Measurements from ENCODE around the gene ABLIM3.

Gene ABLIM3

GRCh38 chr5:149235841-149236240 lies 94.5 kb downstream of the ABLIM3 start:
- H3K9me3 ChIP-seq (ENCODE audit: insufficient read depth, low read depth, low read length), result no peaks in the 10 kb centered on the region
- H2AFZ ChIP-seq (ENCODE audit: low read length), result no peak overlapping the region
- no peaks in the 10 kb centered on the region for H3K9me2 ChIP-seq (replicated peaks; ENCODE audit: low read depth, low read length)
- no peaks in the 10 kb centered on the region for H3K79me2 ChIP-seq (ENCODE audit: insufficient read depth, low read length)
- H3K27me3 ChIP-seq (ENCODE audit: insufficient read depth, low read length, poor library complexity, severe bottlenecking), result no peaks in the 10 kb centered on the region
- no peaks in the 10 kb centered on the region for H4K20me1 ChIP-seq (ENCODE audit: insufficient read depth, low read length, poor library complexity, severe bottlenecking)
- peaks cover 20% of the 10 kb centered on the region for H3K4me1 ChIP-seq (ENCODE audit: insufficient read depth, low read length, poor library complexity, severe bottlenecking)
- H3K9ac ChIP-seq (ENCODE audit: low read depth, low read length, poor library complexity, severe bottlenecking), result no peak overlapping the region
- H3F3A ChIP-seq (ENCODE audit: low read depth), result 0 out of 2 replicates have a peak, but pooled peaks cover 5% of the 10 kb centered on the region
- H3K36me3 ChIP-seq (ENCODE audit: insufficient read depth, low read length), result no peaks in the 10 kb centered on the region
- H3K4me2 ChIP-seq (ENCODE audit: low read depth, low read length, poor library complexity, severe bottlenecking), result no peak overlapping the region
- TF ChIP-seq EZH2phosphoT487 (IDR thresholded peaks at IDR 0.05; ENCODE audit: borderline replicate concordance), result no peak
- no peak for TF ChIP-seq CTCF (conservative IDR thresholded peaks at IDR 0.05; ENCODE audit: low read length)
- H3K4me3 ChIP-seq (ENCODE audit: low read length, poor library complexity, severe bottlenecking), result no peak overlapping the region

GRCh38 chr5:149237662-149238061 lies 96.4 kb downstream of the ABLIM3 start:
- Histone ChIP-seq H3K79me2 (ENCODE audit: insufficient read depth, low read length) (no peaks in the 10 kb centered on the region), H4K20me1 (ENCODE audit: insufficient read depth, low read length, poor library complexity, severe bottlenecking) (no peaks in the 10 kb centered on the region), H3K9me2 (replicated peaks; ENCODE audit: low read depth, low read length) (no peaks in the 10 kb centered on the region), H2AFZ (ENCODE audit: low read length) (no peak overlapping the region), H3K4me3 (ENCODE audit: low read length, poor library complexity, severe bottlenecking) (no peak overlapping the region), H3K9ac (ENCODE audit: low read depth, low read length, poor library complexity, severe bottlenecking) (no peak overlapping the region), H3K27me3 (ENCODE audit: insufficient read depth, low read length, poor library complexity, severe bottlenecking) (no peaks in the 10 kb centered on the region), H3K9me3 (ENCODE audit: insufficient read depth, low read depth, low read length) (no peaks in the 10 kb centered on the region), H3F3A (ENCODE audit: low read depth) (0 out of 2 replicates have a peak, but pooled peaks cover 5% of the 10 kb centered on the region), H3K36me3 (ENCODE audit: insufficient read depth, low read length) (no peaks in the 10 kb centered on the region), H3K4me1 (ENCODE audit: insufficient read depth, low read length, poor library complexity, severe bottlenecking) (peaks cover 24% of the 10 kb centered on the region), H3K4me2 (ENCODE audit: low read depth, low read length, poor library complexity, severe bottlenecking) (no peak overlapping the region)
- TF ChIP-seq CTCF (conservative IDR thresholded peaks at IDR 0.05; ENCODE audit: low read length) (peak; percentile 36), EZH2phosphoT487 (IDR thresholded peaks at IDR 0.05; ENCODE audit: borderline replicate concordance) (no peak)

GRCh38 chr5:149238540-149238939 lies 97.2 kb downstream of the ABLIM3 start:
- no peaks in the 10 kb centered on the region for H3K9me3 ChIP-seq (ENCODE audit: insufficient read depth, low read depth, low read length)
- no peaks in the 10 kb centered on the region for H3K36me3 ChIP-seq (ENCODE audit: insufficient read depth, low read length)
- TF ChIP-seq EZH2phosphoT487 (IDR thresholded peaks at IDR 0.05; ENCODE audit: borderline replicate concordance) (no peak), CTCF (conservative IDR thresholded peaks at IDR 0.05; ENCODE audit: low read length) (peak; percentile 34)
- no peak overlapping the region for H3K4me2 ChIP-seq (ENCODE audit: low read depth, low read length, poor library complexity, severe bottlenecking)
- 0 out of 2 replicates have a peak, but pooled peaks cover 5% of the 10 kb centered on the region for H3F3A ChIP-seq (ENCODE audit: low read depth)
- H3K9me2 ChIP-seq (replicated peaks; ENCODE audit: low read depth, low read length), result no peaks in the 10 kb centered on the region
- peaks cover 24% of the 10 kb centered on the region for H3K4me1 ChIP-seq (ENCODE audit: insufficient read depth, low read length, poor library complexity, severe bottlenecking)
- no peaks in the 10 kb centered on the region for H4K20me1 ChIP-seq (ENCODE audit: insufficient read depth, low read length, poor library complexity, severe bottlenecking)
- peak overlapping the region; percentile 17 for H3K9ac ChIP-seq (ENCODE audit: low read depth, low read length, poor library complexity, severe bottlenecking)
- H3K79me2 ChIP-seq (ENCODE audit: insufficient read depth, low read length), result no peaks in the 10 kb centered on the region
- no peak overlapping the region for H2AFZ ChIP-seq (ENCODE audit: low read length)
- H3K4me3 ChIP-seq (ENCODE audit: low read length, poor library complexity, severe bottlenecking), result no peak overlapping the region
- H3K27me3 ChIP-seq (ENCODE audit: insufficient read depth, low read length, poor library complexity, severe bottlenecking), result no peaks in the 10 kb centered on the region
